Measurements from ENCODE around the gene ZCCHC12.

ZCCHC12 gene

DNA sequence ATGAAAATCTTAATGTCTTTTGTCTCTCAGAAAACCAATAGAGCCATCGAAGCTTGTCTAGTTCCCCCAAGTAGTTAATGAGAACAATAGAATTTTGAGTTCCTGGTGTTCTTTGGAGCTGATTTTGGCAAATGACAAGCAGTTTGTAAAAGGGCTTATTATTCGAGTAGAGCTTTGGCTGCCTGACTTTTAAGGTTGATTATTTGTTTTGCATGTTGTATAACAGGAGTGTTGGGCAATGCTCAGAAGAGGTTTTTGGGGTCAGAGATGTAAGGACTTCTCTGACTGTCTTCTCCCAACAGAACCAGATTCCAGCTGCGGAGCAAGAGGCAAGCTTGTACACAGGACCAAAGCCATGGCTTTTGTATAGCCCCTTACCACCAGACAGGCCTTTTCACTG is 30.0 kb downstream of the ZCCHC12 start (continued):
- TF ChIP-seq PATZ1 (CRISPR knock-in tag; IDR thresholded peaks at IDR 0.05; ENCODE audit: borderline replicate concordance), result no peak
- TF ChIP-seq ARNTL (CRISPR knock-in tag; IDR thresholded peaks at IDR 0.05; ENCODE audit: borderline replicate concordance, low read depth), result no peak
- no peak for TF ChIP-seq OSR1 (CRISPR knock-in tag; IDR thresholded peaks at IDR 0.05)
- no peak for TF ChIP-seq ZC3H10 (CRISPR knock-in tag; IDR thresholded peaks at IDR 0.05)
- no peak for TF ChIP-seq ZNF565 (CRISPR knock-in tag; conservative IDR thresholded peaks at IDR 0.05; ENCODE audit: low read depth)
- TF ChIP-seq, protein P1, sequence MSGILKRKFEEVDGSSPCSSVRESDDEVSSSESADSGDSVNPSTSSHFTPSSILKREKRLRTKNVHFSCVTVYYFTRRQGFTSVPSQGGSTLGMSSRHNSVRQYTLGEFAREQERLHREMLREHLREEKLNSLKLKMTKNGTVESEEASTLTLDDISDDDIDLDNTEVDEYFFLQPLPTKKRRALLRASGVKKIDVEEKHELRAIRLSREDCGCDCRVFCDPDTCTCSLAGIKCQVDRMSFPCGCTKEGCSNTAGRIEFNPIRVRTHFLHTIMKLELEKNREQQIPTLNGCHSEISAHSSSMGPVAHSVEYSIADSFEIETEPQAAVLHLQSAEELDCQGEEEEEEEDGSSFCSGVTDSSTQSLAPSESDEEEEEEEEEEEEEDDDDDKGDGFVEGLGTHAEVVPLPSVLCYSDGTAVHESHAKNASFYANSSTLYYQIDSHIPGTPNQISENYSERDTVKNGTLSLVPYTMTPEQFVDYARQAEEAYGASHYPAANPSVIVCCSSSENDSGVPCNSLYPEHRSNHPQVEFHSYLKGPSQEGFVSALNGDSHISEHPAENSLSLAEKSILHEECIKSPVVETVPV (CRISPR knock-in tag; IDR thresholded peaks at IDR 0.05), result no peak
- no peak for TF ChIP-seq CSDC2 (CRISPR knock-in tag; IDR thresholded peaks at IDR 0.05)
- no peak for TF ChIP-seq ISL1 (CRISPR knock-in tag; IDR thresholded peaks at IDR 0.05)
- TF ChIP-seq RARB (CRISPR knock-in tag; IDR thresholded peaks at IDR 0.05), result no peak
- no peak for TF ChIP-seq ZNF70 (CRISPR knock-in tag; IDR thresholded peaks at IDR 0.05)
- no peak for TF ChIP-seq GLIS3 (CRISPR knock-in tag; IDR thresholded peaks at IDR 0.05)
- TF ChIP-seq TCF4 (CRISPR knock-in tag; IDR thresholded peaks at IDR 0.05; ENCODE audit: borderline replicate concordance), result no peak
- no peak for TF ChIP-seq ZFP3 (CRISPR knock-in tag; IDR thresholded peaks at IDR 0.05)

- TF ChIP-seq ZNF8 (CRISPR knock-in tag; IDR thresholded peaks at IDR 0.05), result no peak
- no peak for ATAC-seq
Observed at GRCh38 chrX:118855681-118856310, 32.2 kb downstream of the ZCCHC12 start.

DNA sequence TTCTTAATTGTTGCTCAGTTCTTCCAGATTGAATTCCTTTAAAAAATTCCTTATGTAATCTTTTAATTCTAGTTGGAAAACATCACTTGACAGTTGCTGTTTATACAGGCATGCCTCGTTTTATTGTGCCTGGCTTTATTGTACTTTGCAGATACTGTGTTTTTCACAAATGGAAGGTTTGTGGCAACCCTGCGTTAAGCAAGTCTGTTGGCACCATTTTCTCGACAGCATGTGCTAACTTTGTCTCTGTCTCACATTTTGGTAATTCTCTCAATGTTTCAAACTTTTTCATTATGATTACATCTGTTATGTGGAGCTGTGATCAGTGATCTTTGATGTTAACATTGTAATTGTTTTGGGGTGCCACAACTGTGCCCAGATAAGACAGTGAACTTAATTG is 33.4 kb downstream of the ZCCHC12 start:
- no peak for TF ChIP-seq TOX (CRISPR knock-in tag; IDR thresholded peaks at IDR 0.05; ENCODE audit: borderline replicate concordance)
- no peak for TF ChIP-seq ZNF70 (CRISPR knock-in tag; IDR thresholded peaks at IDR 0.05)
- TF ChIP-seq ESRRG (CRISPR knock-in tag; IDR thresholded peaks at IDR 0.05), result no peak
- no peak for TF ChIP-seq PPARA (CRISPR knock-in tag; IDR thresholded peaks at IDR 0.05; ENCODE audit: borderline replicate concordance)
- no peak for TF ChIP-seq ZFP3 (CRISPR knock-in tag; IDR thresholded peaks at IDR 0.05)
- TF ChIP-seq RARB (CRISPR knock-in tag; IDR thresholded peaks at IDR 0.05), result no peak
- TF ChIP-seq ZNF565 (CRISPR knock-in tag; conservative IDR thresholded peaks at IDR 0.05; ENCODE audit: low read depth), result no peak
- TF ChIP-seq TCF4 (CRISPR knock-in tag; IDR thresholded peaks at IDR 0.05; ENCODE audit: borderline replicate concordance), result no peak
- TF ChIP-seq ZC3H10 (CRISPR knock-in tag; IDR thresholded peaks at IDR 0.05), result no peak
- TF ChIP-seq CSDC2 (CRISPR knock-in tag; IDR thresholded peaks at IDR 0.05), result no peak
- no peak for TF ChIP-seq BACH2 (CRISPR knock-in tag; IDR thresholded peaks at IDR 0.05; ENCODE audit: borderline replicate concordance)
- TF ChIP-seq TSHZ2 (CRISPR knock-in tag; IDR thresholded peaks at IDR 0.05), result no peak
- no peak for TF ChIP-seq OSR1 (CRISPR knock-in tag; IDR thresholded peaks at IDR 0.05)
- TF ChIP-seq, protein P1 (CRISPR knock-in tag; IDR thresholded peaks at IDR 0.05), result no peak
- no peak for TF ChIP-seq ZNF8 (CRISPR knock-in tag; IDR thresholded peaks at IDR 0.05)
- TF ChIP-seq ARNTL (CRISPR knock-in tag; IDR thresholded peaks at IDR 0.05; ENCODE audit: borderline replicate concordance, low read depth), result no peak
- TF ChIP-seq CREB5 (CRISPR knock-in tag; IDR thresholded peaks at IDR 0.05; ENCODE audit: low read depth), result no peak
- ATAC-seq, result no peak
